Measurements from ENCODE around the gene MEG3.

GRCh38 chr14:100861937-100862247 is 36.0 kb downstream of the MEG3 start:
- TF ChIP-seq CTCF (IDR thresholded peaks at IDR 0.05) (no peak), POLR2A (IDR thresholded peaks at IDR 0.05) (no peak)

Measured in thyroid gland (tissue), 4 donors.